HG03064 (cell line): Measurements from ENCODE around the gene DEFB114.
"Not testable (repeated sequence)": the region's sequence is repeated elsewhere in the genome, so short reads cannot be mapped to it uniquely, and the experiment has no call there.

ENCODE experiments used
- ATAC-seq: cut with Tn5 transposase; IDR thresholded peaks from one replicate; pipeline ENCODE4 v1.9.1; 2021; ENCODE audit warnings: low read depth; ENCODE audit not compliant: unreplicated experiment

DEFB114 gene, protein sequence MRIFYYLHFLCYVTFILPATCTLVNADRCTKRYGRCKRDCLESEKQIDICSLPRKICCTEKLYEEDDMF

DNA sequence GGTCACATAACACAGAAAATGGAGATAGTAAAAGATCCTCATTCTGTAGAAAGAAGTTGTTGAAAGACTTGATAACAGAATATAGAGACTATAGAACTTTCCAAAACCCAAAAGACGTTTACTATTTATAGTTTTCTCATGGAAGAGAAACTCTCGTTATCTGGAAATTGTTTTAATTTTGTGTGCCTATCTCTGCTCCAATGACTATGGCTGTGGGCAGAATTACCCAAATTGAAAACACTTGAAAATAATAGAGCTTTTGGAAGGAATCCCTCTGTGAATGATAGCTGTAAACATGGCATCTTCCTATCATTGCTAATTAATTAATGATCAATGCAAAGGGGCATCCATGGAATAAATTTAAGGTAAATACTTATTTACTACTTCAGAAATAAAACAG is at the start of gene DEFB114:
TSS of gene DEFB114 (minus strand) at position 101 of the 400 bp plus-strand sequence. CDS start at position 42, 59 bp downstream.
- ATAC-seq, result no peak

DNA sequence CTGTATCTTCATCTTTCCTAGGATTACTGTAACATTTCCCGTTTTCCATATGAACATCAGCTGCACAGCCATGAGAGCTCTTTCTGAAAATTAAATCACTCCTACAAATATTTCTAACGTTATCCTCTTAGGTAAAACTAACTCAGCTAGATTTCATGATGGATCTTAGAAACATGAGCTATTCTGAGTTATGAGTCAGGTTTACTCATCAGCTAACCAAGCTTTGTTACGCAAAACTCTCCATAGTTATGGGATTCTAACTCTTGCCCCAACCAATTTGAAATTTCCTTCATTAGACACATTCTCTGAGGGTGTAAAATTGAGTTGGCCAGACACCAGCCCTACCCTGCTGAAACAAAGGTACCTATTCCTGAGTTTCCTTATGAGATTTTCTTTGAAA is 43.9 kb upstream of the DEFB114 start:
- ATAC-seq, result no peak

DNA sequence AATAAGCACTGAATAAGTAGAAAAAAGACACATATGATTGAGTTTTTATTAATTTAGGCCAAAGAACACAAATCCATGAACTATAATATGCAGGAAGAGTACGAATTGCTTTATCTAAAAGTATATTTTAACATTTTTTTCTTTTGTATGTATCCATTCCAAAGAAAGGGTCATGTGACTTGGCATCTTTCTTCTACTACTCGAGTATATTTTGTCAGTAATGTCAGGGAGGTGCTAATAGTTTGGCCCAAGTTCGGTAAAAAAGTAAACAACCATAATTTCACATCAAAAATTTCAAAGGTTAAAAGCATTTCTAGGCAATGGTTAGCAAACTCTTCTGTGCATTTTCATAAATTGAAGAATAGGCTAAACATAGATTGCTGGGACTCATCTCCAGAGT is 39.2 kb upstream of the DEFB114 start:
- ATAC-seq, result no peak

DNA sequence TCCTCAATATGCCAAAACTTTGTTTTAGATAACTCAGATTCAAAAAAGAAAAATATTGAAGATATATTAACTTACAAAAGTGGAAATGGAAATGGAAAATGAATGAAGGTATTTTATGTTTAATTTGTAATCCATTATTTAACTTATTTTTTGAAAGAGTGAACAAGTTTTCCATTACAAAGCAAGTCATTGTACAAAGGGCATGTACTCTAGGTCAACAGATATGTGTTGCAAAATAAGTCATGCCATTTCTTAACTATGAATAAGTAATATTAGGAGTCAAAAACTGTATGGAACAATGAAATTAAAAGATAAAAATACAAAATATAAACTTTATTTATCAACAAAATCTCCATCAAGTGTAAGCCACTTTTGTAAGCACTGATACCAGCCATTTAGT is 31.3 kb upstream of the DEFB114 start:
- ATAC-seq, result no peak

DNA sequence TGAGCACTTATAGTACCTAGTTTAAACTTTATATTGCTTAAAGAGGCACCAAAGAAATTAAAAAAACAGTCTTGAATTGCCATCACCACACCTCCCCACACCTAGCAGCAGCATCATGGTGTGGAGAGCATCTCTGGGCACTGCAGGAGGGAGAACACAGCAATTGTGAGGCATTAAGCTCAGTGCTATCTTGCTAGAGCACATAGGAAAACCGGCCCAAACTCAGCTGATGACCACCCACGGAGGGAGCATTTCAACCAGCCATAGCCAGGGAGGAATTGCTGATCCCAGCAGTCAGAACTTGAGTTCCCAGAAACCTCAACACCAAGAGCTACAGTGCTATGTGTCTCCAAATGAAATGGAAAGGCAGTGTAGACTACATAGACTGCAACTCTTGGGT is 24.9 kb upstream of the DEFB114 start:
- ATAC-seq, result no peak

DNA sequence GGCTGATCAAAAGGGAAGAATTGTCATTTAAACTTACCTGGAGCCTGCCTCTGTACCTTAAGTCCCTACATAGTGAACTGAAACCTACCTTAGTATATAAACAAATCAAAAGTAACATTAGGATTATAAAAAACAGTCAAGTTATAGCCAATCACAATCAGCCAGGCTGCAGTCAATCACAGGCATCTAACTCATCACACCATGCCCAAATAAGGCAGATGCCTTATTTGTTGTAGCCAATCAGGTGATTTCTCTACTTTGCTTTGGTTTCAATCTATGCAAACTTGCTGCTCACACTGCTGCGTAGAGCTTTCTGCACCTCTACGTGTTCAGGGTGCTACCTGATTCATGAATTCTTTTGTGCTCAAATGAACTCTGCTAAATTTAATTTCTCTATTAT is 23.8 kb upstream of the DEFB114 start:
- no peak for ATAC-seq

DNA sequence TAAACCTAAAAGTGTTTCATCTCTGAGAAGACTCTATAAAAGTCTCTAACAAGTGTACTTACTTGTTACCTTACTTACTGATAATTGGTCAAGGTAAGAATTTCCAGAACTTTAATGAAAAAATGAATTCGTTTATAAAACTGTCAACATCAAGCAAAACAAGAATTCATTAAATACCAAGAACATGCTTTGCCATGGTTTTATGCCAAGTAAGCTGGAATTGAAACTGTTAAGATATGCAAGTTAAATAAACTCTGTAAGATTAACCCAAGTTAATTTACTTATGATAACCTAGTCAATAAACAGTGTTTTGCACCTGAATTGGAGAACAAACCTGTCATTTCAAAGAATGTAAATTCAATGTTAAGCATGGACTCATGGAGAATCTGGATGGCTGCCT is 22.6 kb upstream of the DEFB114 start:
- no peak for ATAC-seq

DNA sequence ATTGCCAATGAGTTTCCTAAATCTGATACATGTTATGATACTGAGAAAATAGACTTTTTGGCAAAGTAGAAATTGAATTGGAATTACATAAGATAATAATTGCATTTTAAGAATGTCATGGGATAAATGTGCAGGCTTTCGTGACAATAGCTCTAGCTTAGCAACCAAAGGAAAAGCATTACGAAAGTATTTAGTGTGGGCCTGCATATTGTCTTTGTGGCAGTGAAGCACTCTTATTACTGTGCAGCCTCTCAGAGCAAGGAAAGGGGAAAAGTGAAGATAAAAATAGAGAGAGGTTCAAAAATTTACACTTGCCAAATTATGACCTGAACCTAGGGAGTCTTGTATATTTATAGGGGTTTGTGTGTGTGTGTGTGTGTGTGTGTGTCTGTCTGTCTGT is 18.1 kb upstream of the DEFB114 start:
- ATAC-seq, result no peak

DNA sequence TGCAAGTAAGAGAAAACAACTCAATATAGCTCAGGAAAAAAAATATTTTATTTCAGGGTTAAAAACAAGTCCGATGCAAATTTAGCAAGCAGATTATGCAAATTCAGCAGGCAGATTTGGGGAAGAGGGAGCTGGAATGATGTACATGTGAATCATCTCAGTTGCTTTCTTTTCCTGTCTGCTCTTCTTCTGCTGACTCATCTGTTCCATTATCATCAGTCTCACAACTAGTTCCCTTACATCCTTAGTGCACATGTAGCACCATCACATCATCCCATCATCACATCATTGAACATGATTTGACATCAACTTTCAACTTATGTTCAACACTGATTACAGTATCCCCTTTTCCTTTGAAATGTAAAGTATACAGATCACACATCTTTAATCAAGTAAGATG is 16.9 kb upstream of the DEFB114 start:
- ATAC-seq, result no peak

DNA sequence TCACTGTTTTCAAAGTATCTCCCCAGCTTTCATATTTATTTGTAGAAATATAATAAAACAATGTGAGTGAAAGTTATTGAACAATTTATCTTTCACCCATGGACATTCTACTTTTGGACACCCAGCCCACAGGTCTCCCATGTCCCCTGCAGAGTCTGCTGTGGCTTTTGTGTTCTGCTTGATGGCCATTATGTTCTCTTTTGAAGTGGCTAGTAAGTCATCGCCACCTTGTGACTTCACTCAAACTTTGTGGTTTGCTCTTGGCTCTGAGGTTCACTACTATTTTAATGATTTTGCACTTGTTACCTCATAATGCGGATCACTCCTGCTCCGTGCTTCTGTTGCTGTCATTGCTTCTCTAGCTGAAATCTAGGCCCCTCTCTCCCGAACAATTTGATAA is 15.6 kb upstream of the DEFB114 start:
- ATAC-seq, result no peak

DNA sequence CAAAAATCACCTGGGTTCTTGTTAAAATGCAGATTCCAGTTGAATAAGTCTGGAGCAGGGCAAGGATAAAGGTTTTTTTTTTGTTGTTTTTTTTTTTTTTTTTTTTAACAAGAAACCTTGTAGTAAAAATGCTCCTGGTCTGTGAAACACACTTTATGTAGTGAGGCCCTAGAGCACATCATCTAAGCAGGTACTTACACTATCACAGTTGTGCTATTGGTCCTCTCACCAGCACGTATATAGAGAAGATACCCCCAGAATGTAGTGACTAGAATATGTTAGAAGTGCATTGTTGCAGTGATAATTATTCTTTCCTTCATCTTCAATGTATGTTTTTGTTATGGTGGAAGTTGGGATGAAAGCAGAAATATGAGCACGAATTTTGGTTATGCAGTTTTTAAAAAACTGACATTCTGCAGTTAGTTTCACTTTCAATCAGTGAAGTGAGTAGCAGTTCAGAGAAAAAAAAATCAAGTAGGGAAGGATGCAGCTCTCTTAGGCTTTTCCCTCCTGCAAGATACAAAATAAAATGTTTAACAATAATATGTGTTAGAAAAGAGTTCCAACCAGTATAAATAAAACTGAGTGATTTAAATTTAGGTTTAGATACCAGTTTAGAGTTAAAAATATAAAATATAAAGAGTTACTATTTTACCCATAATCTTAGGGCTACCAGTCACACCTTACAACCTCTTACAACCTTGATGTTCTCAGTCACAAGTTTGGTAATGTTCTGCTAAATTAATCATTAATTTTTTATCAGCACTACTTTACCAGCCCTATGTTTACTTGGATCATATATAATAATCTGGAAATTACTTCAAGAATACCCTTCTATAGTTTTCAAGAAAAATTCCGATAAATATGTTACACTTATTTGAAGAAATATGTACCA is 14.6 kb upstream of the DEFB114 start:
- peak; percentile 51 for ATAC-seq

DNA sequence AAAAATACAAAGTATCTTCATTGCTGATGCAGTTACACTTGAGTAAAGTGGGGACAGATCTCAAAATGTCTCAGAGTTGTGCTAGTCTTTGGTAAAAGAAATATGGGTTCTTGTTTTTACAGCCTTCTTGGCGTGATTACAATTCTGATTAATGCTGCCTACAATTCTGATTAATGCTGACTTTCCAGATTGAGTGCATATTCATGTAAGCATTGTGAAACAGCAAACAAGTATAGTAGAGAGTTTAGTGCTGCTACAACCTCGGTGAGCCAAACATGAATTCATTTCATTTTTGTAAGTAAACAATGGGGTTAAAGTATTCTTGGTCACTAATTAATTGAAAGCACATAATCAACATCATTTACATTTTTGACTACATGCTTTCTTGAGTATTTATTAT is 5.6 kb upstream of the DEFB114 start, which contains the start of gene DEFB113:
TSS of gene DEFB113 (minus strand) at position 21 of the 400 bp plus-strand sequence. CDS start at position 21, 0 bp downstream.
- ATAC-seq, result no peak

DNA sequence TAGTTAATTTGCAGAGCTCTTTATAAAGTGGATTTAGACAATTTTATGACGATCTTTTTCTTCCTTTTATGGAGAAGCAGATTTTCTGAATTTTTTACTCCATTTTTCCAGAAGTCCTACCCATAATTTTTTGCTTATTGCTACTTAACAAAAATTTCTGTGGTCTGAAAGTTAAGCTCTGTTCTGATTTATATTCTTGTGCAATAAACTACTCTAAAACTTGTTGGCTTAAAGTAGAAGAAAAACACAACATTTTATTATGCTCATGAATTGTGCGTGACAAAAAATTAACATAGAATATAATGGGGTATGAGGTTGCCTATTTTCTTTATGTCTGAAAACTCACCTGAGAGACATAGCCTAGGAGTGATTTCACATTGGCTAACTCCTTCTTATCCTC is 2.9 kb upstream of the DEFB114 start:
- no peak for ATAC-seq

DNA sequence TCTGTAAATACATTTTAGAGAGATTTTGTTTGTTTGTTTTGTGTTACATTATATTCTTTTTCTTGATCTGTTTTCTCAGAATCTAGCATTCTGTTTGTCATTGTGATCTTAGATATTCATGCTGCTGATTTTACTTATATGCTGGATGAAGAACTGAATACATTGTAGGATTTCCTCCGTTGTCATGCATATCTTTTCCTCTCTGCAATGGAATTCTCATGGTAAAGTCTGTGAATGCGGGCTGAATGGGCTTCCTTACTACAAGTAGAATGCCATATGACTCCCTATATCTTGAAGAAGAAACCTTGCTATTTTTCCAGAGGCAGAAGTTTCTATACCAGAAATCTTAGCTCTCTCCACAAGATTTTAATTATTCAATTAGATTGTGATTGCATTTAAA is 2.4 kb upstream of the DEFB114 start:
- ATAC-seq, result no peak

DNA sequence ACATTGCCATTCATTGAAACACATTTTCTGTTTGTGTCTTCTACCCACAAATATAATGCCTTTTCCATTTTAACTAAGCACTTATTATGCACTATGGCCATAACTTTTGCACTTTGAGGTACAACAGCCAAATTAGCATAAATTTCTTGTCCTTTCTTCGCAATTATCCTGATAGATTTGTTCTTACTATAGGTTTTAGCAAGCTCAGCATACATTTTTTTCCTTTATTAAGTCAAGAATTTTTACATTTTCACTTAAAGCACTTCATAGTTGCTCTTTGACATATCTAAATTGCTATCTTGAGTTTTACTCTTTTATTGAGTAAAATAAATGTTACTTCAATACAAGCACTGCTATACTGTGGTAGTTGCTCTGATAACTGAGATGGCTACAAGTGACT is 5.8 kb downstream of the DEFB114 start:
- no peak for ATAC-seq

DNA sequence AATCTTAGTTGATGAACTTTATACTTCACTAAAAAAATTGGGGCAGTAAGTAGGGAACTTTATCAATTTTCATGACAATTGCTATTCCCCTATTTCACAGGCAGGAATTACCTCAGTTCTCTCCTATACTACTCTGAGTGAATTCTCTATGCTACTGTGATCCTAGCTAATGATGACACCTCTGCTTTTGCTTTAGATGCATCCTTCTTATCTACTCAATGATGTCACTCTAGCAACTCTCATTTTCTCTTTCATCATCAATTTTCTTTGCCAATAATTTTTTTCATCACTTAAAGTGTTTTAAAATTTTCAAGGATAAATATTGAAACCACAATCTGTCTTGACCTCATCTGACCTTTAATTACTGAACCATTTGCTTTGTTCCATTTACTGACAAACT is 8.1 kb downstream of the DEFB114 start:
- no peak for ATAC-seq

DNA sequence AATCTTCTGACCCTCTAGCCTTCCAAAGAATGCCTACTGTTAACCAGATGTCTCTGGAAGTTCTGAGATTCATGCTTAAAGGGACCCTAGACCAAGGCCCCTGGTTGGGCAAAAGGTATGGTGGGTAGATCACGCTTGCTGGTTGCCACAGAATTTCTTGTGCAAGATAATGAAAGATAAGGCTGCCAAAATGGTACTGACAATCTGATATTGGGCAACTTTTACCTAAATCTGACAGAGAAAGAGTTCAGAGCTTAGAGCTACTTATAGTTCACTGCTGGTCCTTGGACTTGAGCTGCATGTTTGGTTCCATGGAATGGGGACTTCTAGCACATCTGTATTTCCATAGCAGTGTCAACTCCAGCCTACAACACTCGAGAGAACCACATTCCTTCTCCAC is 12.0 kb downstream of the DEFB114 start:
- ATAC-seq, result no peak

DNA sequence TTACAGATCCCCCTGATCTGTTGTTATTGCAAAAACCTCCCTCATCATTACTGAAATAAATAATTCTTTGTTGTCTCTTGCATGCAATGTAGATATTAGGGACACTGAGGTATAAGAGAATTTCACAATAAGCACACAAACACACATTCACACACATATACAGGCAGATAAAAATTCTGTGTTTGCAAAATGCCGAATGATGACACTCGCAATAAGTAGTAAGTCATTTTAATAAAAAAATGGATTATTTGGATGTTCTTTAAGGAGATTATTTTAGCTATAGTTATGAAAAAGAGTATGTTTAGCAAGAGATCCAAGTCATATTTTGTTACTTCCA is 13.6 kb downstream of the DEFB114 start:
- ATAC-seq, result no peak

DNA sequence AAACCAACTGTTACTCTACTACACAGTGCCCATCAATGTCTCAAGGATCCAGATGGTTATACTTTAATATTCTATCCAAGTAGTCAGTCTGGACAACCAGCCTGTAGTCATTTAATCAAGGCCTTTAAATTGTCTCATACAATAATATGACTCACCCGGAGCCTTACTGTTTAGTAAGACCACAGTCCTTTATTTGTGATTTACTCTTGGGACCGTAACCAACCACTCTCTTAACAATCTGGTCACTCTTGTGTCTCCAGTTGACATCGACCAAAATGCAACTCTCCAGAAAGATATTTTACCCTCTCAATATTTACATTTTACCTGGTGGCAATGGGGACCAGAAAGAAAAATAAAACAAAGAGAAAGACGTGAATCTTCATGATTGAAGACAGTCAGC is 14.9 kb downstream of the DEFB114 start:
- no peak for ATAC-seq

DNA sequence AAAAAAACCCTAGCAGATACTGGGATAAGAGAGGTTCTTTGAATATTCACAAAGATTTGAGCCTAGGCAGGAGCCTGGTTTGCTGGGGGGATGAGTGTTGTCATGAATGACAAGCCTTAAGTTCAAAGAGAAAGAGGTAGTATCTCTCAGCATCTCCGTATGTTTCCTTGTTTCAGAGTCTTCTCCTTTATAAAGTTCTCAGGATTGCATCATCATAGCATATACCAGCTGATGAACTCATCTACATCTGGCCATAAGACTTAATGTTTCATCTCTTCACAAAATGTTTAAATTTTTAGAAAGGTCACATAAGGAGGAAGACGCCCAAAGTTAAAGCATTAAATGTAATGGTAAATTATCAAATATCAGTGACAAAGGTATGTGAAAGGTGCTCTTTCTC is 17.1 kb downstream of the DEFB114 start:
- ATAC-seq, result no peak

DNA sequence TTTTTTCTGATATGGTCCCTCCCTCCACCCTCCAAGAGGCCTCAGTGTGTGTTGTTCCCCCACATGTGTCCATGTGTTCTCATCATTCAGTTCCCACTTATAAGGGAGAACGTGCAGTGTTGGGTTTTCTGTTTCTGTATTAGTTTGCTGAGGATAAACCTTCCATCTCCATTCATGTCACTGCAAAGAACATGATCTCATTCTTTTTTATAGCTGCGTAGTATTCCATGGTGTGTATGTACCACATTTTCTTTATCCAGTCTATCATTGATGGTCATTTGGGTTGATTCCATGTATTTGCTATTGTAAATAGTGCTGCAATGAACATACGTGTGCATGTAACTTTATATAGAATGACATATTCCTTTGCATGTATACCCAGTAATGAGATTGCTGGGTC is 19.9 kb downstream of the DEFB114 start:
- ATAC-seq, result not testable (repeated sequence)

DNA sequence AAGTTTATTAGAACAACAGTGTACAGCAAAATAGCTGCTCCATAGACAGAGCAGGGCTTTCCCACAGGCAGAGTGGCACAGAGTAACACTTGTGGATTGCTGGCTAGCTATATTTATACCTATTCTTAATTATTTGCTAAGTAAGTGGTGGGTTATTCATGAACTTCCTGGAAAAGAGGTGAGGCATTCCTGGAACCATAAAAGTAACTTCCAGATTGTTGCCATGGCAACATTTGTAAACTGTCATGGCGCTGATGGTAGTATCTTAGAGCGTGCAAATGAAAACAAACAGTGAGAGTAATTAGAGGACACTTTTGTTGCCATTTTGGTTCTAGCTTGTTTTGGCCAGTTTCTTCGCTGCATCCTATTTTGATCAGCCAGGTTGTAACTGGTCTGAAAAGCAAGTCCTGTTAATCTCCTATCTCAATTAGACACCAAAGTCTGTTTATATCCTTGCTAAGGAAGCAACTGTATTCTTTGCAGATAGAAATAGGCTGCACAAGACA is 23.9 kb downstream of the DEFB114 start:
- no peak for ATAC-seq
